GM21447 (cell line): ENCODE measurements around the gene PSMA6.
"Not testable (repeated sequence)": the region's sequence is repeated elsewhere in the genome, so short reads cannot be mapped to it uniquely, and the experiment has no call there.

Source experiments
- ATAC-seq: cut with Tn5 transposase; IDR thresholded peaks from one replicate; pipeline ENCODE4 v1.9.1; 2021; ENCODE audit not compliant: unreplicated experiment

PSMA6 gene

DNA sequence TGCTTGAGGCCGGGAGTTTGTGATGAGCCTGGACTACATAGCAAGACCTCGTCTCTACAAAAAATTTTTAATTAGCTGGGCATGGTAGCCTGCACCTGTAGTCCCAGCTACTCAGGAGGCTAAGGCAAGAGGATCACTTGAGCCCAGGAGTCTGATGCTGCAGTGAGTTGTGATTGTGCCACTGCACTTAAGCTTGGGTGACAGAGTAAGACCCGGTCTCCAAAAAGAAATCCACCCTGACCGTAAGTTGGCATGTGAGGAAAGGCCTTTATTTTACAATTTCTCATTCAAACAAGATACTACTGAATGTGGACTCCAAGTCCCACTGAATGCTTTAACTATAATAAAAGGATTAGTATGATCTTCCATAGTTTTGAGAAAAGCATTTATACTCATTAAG is 27.3 kb downstream of the PSMA6 start:
- no peak for ATAC-seq

DNA sequence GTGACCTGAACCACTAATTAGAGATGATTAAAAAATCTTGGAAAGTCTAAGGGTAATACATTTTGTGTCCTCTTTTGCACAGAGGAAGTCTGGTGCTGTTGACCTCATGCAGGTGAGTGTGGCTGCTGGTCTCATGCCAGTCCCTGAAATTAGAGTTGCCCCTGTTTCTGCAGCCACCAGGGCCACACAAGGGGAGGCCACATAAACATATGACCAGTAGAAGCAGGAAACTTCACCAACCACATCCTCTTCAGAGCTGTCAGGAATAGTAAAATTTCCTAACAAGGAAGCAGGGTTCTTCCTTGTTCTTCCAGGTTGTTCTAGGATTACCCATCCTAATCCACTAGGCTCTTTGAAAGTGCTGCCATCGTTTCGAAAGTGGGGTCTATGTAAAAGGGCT is 28.3 kb downstream of the PSMA6 start:
- ATAC-seq, result no peak

DNA sequence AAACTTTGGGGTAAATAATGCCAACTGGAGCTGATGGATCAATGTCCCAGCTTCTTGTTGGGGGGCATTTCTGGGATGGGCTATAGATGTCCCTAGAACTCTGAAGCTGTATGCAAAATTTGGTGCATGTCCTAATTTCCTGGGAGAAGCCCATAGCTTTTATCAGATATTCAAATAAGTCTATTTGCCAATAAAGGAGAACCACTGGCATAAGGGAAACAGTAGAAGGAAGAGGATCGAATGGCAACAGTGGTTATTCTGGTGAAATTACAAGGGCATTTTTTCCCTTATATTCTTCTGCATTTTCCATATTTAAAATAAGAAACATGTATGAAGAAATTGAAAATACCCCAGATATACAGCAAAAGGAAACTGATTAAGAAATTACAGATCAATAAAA is 34.2 kb downstream of the PSMA6 start:
- no peak for ATAC-seq

DNA sequence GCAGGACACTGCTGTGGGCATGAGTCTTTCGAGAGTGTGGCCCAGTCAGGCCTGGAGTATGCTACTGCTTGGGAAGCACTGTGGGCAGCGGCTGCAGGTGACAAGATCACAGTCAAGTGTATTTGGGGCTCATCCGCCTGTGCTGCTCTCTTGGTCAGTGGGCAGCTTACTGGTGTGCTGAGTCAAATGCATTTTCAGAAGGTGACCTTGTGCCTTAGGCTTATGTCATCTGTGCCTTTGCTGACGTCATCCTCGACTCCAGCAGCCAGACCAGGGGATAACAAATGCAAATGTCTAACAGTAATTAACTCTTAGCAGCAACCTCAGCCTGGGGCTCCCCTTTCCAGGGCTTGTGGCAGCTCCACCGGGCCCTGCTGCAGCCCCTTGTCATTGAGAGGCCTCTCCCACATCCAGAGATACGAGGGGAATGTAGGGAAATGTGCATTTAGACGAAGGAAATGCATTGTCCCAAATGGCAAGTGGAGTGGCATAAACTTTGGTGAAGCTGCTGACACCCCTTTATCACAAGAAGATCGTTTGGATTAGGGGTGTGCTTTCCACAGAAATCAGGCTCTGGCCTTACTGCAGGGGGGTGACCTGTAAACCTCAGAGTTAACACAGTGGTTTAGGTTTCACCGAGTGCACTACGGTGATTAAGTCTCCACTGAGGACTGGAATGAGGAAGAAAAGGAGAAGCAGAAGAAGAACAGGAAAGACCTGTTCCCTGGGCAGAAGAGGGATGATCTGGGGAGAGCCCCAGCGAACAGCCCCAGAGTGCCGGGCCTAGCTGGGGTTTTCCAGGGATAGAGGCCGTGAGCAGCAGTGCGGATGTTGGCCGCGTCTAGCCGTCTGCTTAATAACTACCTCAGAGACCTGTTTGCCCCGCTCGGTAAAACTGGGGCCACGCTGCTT is 39.7 kb downstream of the PSMA6 start:
- ATAC-seq, result peak; percentile 63

DNA sequence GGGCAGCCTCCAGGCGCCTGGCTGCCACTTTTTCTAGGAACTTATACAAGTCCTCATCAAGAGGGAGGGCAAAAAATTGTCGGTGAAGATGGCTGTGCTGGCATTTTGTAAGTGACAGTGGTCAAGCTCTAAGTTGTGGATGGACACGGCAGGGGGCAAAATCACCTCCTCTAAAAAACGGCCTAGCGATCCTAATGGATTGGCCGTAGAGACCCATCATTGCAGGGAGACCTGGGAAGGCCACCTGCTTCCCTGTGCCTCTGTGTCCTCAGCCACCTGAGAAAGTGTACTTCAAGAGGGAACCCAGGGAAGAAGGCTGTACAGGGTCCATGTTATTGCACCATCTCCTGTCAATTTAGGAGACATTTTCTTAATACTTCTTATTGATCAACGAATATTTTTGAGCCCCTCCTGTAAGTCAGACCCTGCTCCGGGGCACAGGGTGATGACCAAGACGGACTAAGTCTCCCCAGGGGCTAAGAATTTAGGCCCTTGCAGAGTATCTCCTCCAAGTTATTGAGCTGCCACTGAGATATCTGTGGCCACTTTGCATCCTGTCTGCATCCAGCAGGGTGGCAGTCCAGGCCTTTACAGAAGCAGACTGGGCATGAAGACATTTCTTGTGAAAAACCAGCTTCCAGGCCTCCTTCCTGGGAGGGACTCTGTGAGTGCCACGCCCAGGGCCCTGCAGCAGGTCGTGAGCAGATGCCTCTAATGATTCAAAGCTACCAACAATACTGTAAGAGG is 40.5 kb downstream of the PSMA6 start:
- ATAC-seq, result no peak

DNA sequence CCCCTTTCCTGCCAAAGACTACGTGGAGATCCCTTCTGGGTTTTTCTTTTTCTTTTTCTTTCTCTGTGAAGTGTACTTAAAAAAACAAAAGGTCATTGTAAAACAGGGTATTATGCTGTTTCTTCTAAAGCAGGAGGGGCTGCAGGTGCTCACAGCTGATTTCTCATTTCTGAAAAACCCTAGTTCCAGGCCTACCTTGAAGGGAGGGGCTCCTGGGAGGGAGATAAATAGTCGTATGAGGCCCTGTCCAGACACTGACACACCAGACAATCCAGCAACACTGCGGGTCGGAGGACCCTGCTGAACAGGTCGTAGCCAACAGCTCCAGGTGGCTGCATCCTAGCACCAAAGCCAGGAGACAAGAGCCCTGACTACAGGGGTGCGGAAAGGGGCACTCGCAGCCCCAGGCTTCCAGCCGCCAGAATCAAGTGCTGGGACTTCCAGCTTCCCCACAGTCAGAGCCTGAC is 41.1 kb downstream of the PSMA6 start:
- ATAC-seq, result no peak

DNA sequence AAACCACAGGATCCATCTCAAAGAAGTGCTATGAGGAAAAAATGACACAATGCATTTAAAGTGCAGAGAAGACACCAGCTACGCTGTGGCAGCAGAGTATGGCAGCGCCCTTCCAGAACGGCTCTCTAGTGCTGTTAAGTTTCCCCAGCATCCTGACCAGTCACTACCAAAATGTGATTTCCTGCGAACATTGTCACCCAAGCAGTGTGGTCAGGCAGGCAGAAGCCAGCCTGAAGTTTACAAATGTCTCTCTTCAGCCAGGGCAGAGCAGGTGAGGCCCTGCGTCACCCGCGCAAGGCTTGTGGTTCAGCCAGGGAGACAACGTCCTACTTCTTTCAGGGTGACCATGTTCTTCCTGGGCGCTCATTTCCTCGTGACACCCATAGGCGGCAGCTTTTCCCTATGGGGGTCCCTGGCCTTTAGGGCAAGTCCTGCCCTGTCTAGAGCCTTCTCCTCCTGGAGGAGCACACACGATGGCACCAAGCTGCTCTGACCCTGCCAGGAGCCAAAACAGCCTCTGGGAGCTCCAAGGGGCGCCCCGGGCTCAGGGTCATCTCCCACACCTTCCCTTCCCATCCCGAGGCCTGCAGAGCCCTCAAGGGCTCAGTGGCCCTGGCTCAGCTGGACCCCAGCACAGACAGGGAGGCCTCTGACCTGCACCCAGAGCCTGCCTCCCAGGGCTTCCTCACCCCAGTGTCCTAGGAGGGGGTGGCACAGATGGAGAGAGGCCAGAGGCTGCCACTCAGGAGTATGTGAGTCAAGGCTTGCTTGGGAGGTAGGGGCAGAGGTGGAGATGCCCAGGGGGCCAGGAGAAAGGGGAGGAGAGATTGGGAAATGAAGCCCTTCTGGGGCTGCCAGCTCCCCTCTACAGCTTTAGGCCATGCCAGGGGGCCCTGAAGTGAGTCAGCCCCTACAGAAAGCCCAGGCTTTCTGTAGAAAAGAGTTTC is 41.9 kb downstream of the PSMA6 start:
- no peak for ATAC-seq

DNA sequence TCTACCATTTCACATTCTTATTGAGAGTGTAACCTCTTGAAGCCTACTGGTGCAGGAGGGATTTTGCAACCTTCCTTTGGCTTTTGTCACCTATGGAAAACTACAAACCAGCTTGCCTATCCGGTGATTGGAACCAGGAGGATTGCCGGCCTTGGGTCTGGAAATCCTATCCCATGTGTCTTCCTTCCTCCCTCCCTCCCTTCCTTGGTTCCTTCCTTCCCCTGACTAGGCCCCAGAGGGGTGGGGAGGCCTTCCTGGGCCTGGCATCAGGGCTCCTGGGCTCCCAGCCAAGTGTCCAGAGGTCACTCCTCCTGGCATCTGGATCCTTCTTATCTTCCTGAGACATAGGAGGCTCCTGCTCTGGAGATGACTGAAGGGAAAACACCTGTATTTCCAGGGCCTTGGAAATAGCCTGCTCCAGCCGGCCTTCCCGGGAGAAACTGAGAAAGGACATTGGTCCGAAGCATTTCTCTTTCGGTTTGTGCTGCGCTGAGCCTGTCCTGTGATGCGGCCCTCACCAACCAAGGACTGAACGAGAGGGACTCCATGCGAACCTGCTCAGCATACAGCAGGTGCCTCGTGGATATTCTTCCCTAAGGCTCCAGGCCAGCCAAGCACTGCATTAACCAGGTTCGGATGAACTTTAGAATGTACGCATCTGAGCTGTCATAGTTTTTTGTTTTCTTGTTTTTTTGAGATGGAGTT is 43.4 kb downstream of the PSMA6 start:
- ATAC-seq, result no peak

DNA sequence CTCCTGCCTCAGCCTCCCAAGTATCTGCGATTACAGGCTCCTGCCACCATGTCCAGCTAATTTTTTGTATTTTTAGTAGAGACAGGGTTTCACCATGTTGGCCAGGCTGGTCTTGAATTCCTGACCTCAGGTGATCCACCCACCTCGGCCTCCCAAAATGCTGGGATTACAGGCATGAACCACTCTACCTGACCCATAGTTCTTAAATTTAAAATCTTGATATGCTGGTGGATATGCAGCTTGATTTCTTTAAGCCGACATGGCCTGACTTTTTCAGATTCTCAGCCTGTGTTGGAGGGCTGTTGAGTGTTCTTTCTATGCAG is 44.0 kb downstream of the PSMA6 start:
- ATAC-seq, result not testable (repeated sequence)

DNA sequence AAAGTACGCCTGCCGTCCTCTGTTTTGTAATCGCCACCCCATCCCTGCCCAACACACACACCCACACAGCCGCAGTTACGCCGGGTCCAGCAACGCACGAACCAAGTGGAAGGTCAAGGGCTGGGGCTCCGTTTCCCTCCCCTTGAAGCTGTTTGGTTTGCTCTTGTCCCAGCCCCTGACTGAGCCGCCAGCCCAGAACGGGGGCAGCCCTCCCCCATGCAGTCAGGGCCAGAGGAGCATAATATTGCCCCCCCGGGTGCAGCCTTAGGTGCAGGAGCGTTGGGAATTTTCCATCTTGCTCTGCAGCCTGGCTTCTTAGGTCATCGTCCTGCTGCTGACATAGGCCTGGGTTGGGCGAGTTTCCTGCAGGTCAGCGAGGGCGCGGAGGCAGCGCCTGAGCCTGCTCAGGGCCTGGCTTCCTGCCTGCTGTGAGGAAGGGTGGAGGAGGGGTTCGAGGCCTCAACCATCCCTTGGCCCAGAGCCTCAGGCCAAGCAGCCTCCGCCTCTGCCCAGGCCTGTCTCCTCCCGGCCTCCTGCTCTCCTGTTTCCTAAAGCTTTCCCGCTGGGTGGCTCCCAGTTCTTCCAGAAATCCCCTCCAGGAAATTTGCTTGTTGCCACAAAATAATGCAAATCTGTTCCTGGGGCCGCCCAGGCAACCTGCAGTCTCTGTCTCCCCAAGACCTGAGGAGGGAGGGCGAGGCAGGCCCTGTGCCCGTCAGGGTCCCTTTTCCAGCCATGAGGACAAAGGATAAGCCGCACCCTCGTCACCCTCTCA is 44.5 kb downstream of the PSMA6 start:
- no peak for ATAC-seq

DNA sequence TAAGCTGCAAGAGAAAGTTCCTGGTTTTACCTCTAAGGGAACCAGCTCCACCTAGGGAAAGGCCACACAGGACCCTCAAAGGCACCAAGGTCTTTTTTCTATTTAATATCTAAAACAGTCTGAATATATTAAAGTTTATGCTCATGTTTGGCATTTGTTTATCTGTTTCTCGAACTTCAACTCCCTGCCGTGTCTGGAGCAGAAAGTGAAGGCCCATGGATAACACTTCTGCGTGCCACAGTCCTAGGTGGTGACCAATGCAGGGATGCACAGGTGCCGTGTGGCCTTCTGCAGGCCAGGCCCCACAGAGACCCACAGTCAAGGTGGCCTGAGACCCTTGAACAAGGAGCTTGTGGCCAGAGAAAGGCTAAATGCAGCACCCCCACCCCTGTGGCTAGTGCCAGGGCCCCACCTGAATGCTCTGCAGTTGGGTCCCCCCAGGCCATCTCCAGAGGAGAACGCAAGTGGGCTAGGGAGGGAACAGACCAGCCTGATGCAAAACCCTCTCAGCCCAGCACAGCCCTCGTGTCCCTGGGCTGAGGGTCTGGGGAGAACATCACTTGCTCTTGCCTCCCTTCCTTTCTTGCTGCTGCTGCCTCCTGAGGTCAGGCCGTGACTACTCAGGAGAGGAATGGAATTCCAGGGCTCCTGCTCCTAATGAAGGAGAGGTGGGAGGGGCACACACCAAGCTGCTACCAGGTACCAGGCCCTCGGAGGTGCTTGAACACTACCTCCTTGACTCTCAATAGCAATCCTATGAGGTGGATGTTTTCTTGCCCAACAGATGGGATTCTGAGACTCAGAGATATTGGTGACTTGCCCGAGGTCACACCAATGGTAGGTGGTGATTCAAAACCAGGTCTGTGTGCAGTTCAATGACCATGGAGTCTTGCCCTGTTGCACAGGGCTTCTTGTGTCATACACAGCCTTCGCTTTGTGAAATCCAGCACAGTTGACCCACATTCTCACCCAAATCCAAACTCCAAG is 45.4 kb downstream of the PSMA6 start:
- ATAC-seq, result no peak

DNA sequence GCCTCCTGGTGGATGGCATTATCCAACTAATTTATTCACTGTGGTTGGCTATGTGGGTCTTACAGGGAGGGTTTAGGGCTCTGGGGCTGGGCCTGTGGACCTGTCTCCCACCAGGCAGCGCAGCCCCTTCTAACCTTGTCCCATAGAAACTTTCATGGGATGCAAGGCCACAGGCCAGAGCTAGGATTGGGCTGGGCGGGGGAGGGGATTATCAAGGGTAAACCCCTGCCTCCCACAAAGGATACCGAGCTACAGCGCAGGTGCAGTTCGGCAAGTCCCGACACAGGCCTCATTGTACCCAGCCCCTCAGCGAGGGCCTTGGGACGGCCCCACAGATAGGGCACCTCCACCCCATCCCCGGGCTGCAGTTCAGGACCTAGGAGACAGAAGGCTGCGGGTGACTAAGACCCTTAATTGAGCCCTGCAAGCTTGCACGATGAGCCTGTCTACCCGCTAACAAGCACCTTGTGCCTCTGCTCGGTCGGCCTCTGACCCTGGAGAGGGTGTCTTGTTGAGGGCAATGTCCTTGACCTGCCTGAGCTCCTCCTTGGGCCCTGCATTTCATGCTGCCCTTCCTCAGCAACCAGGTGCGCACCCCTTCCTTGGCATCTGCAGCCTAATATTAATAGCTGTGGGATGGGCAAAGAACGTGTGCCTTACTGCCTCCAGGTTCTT is 46.7 kb downstream of the PSMA6 start:
- no peak for ATAC-seq

DNA sequence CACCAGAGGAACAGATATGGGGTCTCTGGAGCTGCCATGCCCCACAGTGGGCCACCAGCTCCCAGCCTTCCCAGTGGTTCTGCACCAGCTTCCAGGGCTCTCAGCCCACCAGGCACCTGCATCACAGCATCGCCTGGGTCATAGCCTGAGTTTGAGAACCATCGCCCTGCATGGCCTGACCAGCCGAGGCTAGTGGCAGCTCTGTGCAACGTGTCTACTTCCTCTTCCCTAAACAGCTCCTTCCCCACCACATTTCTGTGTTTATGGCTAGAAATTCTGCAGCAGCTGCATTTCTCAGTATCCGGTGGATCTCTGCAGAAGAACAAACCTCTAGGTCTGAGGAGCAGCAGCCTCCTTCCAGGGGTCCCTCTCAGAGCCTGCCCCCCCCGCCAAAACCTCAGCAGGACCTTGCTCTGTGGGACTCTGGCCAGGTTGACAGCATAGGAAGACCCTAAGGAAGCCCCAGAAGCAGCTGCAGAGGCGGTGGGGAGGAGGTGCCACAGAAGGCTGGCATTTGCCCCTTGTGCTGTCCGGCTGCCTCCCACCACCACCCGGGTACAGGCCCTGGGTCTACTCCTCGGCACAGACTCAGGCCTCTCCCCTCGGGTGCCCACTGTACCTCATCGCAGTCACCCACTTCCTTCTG is 47.7 kb downstream of the PSMA6 start:
- peak; percentile 69 for ATAC-seq

DNA sequence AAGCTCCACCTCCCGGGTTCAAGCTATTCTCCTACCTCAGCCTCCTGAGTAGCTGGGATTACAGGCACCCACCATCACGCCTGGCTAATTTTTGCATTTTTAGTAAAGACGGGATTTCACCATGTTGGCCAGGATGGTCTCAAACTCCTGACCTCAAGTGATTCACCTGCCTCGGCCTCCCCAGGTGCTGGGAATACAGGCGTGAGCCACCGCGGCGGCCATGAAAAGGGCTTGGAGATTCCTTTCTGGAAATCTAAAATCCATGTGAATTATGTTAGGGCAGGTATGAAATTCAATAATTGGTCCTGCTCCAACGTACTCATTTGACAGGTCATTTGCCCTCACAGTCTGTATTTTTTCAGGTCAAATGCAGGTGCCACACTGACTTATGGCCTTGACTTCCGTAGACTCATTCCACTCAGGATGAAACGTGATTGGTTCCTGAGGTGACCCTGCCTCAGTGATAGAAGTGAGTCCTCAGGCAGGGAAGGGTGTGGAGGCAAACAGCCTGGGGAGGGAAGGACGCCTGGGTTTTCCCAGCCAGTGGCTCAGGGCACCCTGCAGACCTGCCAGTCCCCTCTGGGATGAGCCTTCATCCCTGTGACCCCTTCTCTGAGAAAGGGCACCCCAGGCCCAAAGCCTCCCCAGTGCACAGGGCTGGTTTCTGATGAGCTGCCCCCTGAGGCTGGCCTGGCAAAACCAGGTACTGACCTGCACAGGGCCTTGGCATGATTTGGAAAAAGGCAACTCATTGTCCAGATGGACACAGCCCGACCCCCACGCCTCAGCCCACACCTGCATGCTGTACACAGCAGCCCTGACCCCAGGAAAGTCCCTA is 48.7 kb downstream of the PSMA6 start:
- ATAC-seq, result no peak

DNA sequence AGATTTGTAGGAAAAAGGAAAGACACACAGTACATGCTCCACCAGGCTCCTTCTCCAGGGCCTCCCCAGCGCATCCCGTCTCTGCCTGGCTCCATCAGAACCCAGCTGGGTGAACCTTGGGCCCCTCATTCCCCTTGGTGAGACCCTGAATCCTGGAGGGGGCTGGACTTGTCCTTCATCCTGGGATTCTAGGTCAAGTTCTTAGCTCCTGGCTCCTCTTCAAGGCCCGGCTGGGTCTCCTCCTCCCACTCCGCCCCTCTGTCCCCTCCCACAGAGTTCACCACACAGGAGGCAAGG is 49.2 kb downstream of the PSMA6 start:
- no peak for ATAC-seq

DNA sequence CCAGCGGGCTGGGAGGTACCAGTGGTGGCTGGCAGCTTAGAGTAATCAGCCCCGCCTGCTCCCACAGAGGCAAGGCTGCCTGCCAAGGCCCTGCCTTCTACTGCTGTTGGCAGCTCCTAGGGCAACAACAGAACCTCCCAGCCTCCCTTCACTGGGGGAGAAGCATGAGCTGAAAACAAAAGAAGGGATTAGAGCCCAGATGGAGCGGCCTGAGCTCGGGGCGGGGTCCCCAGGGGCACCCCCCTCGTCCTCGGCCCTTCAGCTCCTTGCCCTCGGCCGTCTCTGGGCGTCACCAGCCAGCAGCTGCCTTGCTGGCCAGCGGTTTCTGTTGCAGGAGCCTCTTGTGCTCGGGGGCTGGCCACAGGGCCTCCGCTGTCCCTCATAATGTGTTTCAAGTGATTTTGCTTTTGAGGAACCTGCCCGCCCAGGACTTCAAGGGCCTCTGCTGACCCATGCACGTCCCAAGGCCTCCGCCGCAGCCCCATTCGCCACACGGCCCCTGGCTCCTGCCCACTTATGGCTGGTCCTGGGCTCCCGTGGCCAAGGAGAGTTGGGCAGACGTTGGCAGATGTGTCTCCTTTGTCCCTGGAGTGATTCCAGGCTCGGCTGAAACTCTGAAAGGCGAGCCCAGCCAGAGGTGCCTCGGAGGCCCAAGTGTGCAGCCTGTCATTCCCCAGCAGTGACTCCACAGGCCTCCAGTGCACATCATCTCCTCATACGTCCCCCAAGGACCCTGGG is 49.7 kb downstream of the PSMA6 start:
- no peak for ATAC-seq
